Measurements from ENCODE around the gene ATXN10. TPM values are rescaled to one million over a fixed set of nuclear protein-coding genes. Genes with fewer than 3 reads are reported as not detected.

Gene ATXN10
- total and polyA plus RNA-seq, 2 experiments from 2014 or later, result 99.0 to 163 TPM

DNA sequence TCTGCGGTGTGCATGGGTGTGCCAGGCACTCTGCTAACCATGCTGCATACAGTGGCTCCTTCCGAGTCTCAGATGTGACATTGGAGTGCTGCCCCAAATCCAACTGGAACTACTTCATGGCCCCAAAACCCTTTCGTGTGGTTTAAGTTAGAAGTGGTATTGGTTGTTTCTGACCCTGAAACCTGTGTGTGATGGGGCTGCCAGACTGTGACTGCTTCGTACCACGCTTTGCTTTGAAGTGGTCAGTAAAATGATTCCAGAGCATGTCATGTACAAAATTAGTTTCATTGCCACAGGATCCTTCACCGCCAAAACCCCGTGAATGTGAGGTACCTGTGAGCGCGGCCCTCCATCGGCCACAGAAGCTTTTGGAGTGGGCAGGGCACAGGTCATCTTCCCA, 163.2 kb downstream of the ATXN10 start:
- ATAC-seq, result no peak
- Histone ChIP-seq H3K4me2 (no peak overlapping the region), H3K4me1 (ENCODE audit: insufficient read depth) (no peaks in the 10 kb centered on the region), H3K27ac (ENCODE audit: low read depth) (no peak overlapping the region), H3K27me3 (ENCODE audit: insufficient read depth) (no peaks in the 10 kb centered on the region), H2AFZ (no peak overlapping the region), H3K36me3 (ENCODE audit: insufficient read depth) (no peaks in the 10 kb centered on the region), H4K20me1 (replicated peaks; ENCODE audit: insufficient read depth) (peaks cover 21% of the 10 kb centered on the region), H3K4me3 (no peak overlapping the region), H3K9me2 (ENCODE audit: insufficient read depth) (no peaks in the 10 kb centered on the region), H3K79me2 (replicated peaks; ENCODE audit: insufficient read depth) (no peaks in the 10 kb centered on the region), H3F3A (replicated peaks; ENCODE audit: low read depth) (no peaks in the 10 kb centered on the region)
- no peaks in the 10 kb centered on the region for H3K36me3 Mint-ChIP-seq (ENCODE audit: low read depth)
- no peak overlapping the region for H3K4me3 Mint-ChIP-seq
- peaks cover 2% of the 10 kb centered on the region for H3K27me3 Mint-ChIP-seq (ENCODE audit: insufficient read depth, low read depth, poor library complexity)
- no peak for DNase-seq (ENCODE audit: low spot score)
- TF ChIP-seq CREB1 (CRISPR knock-in tag; IDR thresholded peaks at IDR 0.05; ENCODE audit: low read depth) (no peak), EZH2phosphoT487 (IDR thresholded peaks at IDR 0.05; ENCODE audit: unreplicated experiment) (no peak), POLR2AphosphoS5 (IDR thresholded peaks at IDR 0.05; ENCODE audit: low read depth) (no peak), STAT1 (IDR thresholded peaks at IDR 0.05; ENCODE audit: unreplicated experiment) (no peak), ZNF114 (CRISPR knock-in tag; IDR thresholded peaks at IDR 0.05) (no peak)
- TF ChIP-seq, protein P1, sequence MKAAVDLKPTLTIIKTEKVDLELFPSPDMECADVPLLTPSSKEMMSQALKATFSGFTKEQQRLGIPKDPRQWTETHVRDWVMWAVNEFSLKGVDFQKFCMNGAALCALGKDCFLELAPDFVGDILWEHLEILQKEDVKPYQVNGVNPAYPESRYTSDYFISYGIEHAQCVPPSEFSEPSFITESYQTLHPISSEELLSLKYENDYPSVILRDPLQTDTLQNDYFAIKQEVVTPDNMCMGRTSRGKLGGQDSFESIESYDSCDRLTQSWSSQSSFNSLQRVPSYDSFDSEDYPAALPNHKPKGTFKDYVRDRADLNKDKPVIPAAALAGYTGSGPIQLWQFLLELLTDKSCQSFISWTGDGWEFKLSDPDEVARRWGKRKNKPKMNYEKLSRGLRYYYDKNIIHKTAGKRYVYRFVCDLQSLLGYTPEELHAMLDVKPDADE (IDR thresholded peaks at IDR 0.05), result no peak
- TF ChIP-seq, protein P2, sequence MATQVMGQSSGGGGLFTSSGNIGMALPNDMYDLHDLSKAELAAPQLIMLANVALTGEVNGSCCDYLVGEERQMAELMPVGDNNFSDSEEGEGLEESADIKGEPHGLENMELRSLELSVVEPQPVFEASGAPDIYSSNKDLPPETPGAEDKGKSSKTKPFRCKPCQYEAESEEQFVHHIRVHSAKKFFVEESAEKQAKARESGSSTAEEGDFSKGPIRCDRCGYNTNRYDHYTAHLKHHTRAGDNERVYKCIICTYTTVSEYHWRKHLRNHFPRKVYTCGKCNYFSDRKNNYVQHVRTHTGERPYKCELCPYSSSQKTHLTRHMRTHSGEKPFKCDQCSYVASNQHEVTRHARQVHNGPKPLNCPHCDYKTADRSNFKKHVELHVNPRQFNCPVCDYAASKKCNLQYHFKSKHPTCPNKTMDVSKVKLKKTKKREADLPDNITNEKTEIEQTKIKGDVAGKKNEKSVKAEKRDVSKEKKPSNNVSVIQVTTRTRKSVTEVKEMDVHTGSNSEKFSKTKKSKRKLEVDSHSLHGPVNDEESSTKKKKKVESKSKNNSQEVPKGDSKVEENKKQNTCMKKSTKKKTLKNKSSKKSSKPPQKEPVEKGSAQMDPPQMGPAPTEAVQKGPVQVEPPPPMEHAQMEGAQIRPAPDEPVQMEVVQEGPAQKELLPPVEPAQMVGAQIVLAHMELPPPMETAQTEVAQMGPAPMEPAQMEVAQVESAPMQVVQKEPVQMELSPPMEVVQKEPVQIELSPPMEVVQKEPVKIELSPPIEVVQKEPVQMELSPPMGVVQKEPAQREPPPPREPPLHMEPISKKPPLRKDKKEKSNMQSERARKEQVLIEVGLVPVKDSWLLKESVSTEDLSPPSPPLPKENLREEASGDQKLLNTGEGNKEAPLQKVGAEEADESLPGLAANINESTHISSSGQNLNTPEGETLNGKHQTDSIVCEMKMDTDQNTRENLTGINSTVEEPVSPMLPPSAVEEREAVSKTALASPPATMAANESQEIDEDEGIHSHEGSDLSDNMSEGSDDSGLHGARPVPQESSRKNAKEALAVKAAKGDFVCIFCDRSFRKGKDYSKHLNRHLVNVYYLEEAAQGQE (IDR thresholded peaks at IDR 0.05; ENCODE audit: unreplicated experiment), result no peak
- H3K9me3 Mint-ChIP-seq, result no peaks in the 10 kb centered on the region
- no peak overlapping the region for H3K27ac Mint-ChIP-seq
- peaks cover 14% of the 10 kb centered on the region for H3K4me1 Mint-ChIP-seq

DNA sequence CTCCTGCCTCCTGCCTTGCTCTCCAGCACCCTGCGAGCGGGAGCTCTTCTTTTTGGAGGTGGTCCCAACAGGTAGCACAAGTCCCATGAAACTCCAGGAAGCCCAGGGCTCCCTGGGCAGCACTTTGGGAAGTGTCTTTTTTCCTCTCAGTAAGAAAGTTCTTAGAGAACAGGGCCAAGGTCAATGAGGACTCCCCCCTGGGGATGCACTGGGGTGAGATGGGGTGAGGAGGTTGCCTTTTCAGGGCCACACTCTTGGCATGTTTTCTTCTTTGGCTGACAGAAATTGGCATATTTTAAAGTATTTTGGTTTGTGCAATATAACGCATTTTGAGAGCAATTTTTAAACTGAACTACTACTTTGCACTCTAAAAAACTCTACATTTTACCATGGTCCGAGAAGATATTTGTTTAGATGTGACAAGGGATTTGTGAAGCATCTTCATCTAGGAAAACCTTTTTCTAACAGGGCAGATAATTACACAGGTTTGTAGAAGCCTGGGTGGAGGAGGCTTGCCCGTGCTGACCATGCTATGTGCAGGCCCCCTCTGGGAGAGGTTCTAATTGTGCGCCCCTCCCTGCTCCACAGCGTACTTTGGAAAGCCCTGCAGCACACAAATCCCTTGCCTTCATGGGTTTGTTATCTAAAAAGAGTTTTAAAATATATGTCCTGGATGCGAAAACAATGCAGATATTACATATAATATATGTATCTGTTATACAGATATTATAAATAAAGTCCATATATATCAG, 165.0 kb downstream of the ATXN10 start:
- no peak for ATAC-seq
- H3K9me3 Mint-ChIP-seq, result no peaks in the 10 kb centered on the region
- peaks cover 12% of the 10 kb centered on the region for H3K4me1 Mint-ChIP-seq
- Histone ChIP-seq H3K4me3 (no peak overlapping the region), H4K20me1 (replicated peaks; ENCODE audit: insufficient read depth) (peaks cover 19% of the 10 kb centered on the region), H3K9me2 (ENCODE audit: insufficient read depth) (no peaks in the 10 kb centered on the region), H2AFZ (no peak overlapping the region), H3K4me1 (ENCODE audit: insufficient read depth) (no peaks in the 10 kb centered on the region), H3K36me3 (ENCODE audit: insufficient read depth) (no peaks in the 10 kb centered on the region), H3F3A (replicated peaks; ENCODE audit: low read depth) (no peaks in the 10 kb centered on the region), H3K27me3 (ENCODE audit: insufficient read depth) (no peaks in the 10 kb centered on the region), H3K4me2 (no peak overlapping the region), H3K27ac (ENCODE audit: low read depth) (no peak overlapping the region), H3K79me2 (replicated peaks; ENCODE audit: insufficient read depth) (no peaks in the 10 kb centered on the region)
- H3K4me3 Mint-ChIP-seq, result no peak overlapping the region
- H3K27ac Mint-ChIP-seq, result peak overlapping the region; percentile 19; the same call in 1 of the 2 replicates
- no peaks in the 10 kb centered on the region for H3K36me3 Mint-ChIP-seq (ENCODE audit: low read depth)
- DNase-seq (ENCODE audit: low spot score), result no peak
- H3K27me3 Mint-ChIP-seq (ENCODE audit: insufficient read depth, low read depth, poor library complexity), result peaks cover 2% of the 10 kb centered on the region
- TF ChIP-seq, protein P3, sequence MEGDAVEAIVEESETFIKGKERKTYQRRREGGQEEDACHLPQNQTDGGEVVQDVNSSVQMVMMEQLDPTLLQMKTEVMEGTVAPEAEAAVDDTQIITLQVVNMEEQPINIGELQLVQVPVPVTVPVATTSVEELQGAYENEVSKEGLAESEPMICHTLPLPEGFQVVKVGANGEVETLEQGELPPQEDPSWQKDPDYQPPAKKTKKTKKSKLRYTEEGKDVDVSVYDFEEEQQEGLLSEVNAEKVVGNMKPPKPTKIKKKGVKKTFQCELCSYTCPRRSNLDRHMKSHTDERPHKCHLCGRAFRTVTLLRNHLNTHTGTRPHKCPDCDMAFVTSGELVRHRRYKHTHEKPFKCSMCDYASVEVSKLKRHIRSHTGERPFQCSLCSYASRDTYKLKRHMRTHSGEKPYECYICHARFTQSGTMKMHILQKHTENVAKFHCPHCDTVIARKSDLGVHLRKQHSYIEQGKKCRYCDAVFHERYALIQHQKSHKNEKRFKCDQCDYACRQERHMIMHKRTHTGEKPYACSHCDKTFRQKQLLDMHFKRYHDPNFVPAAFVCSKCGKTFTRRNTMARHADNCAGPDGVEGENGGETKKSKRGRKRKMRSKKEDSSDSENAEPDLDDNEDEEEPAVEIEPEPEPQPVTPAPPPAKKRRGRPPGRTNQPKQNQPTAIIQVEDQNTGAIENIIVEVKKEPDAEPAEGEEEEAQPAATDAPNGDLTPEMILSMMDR (conservative IDR thresholded peaks at IDR 0.05; ENCODE audit: low read depth in 2 of 2), result no peak
- TF ChIP-seq POLR2AphosphoS5 (IDR thresholded peaks at IDR 0.05; ENCODE audit: low read depth) (no peak), ZNF331 (CRISPR knock-in tag; IDR thresholded peaks at IDR 0.05; ENCODE audit: low read depth) (no peak), NANOG (IDR thresholded peaks at IDR 0.05; ENCODE audit: borderline replicate concordance) (no peak), CREB1 (CRISPR knock-in tag; IDR thresholded peaks at IDR 0.05; ENCODE audit: low read depth) (no peak), STAT1 (IDR thresholded peaks at IDR 0.05; ENCODE audit: unreplicated experiment) (no peak)
- TF ChIP-seq, protein P1 (IDR thresholded peaks at IDR 0.05), result no peak

Data from GM23338 (cell line).